Loucy (cell line): ENCODE data around the gene SLC31A1.
A peak's percentile ranks its signal among the peaks of the same experiment; 100 is the strongest.

Source experiments
- H2AFZ ChIP-seq: fragments of 200-600 bp; sonication (generic); 2 replicates; pipeline ENCODE4 v1.6.0; 2016; ENCODE audit warnings: antibody characterized with exemption, mild to moderate bottlenecking, low read length, moderate library complexity
- H3F3A ChIP-seq: fragments of 200-600 bp; 2 replicates; pipeline ENCODE4 v1.6.0; 2016; ENCODE audit warnings: antibody characterized with exemption, low read depth, mild to moderate bottlenecking
- H3K27me3 ChIP-seq: fragments of 200-600 bp; sonication (generic); 2 replicates; pipeline ENCODE4 v1.6.1; 2014; ENCODE audit warnings: low read length, mild to moderate bottlenecking; ENCODE audit not compliant: insufficient read depth, poor library complexity, severe bottlenecking
- H3K36me3 ChIP-seq: fragments of 200-600 bp; sonication (generic); 2 replicates; pipeline ENCODE4 v1.6.1; 2016; ENCODE audit warnings: low read length; ENCODE audit not compliant: insufficient read depth
- H3K4me1 ChIP-seq: fragments of 200-600 bp; sonication (generic); 2 replicates; pipeline ENCODE4 v1.5.1; 2014; ENCODE audit warnings: low read length, mild to moderate bottlenecking; ENCODE audit not compliant: insufficient read depth, poor library complexity, severe bottlenecking
- H3K4me2 ChIP-seq: fragments of 200-600 bp; sonication (generic); 2 replicates; pipeline ENCODE4 v1.6.0; 2014; ENCODE audit warnings: antibody characterized with exemption, low read length, low read depth, mild to moderate bottlenecking; ENCODE audit not compliant: poor library complexity, severe bottlenecking
- H3K4me3 ChIP-seq: fragments of 200-600 bp; sonication (generic); 2 replicates; pipeline ENCODE4 v1.5.1; 2014; ENCODE audit warnings: low read length, mild to moderate bottlenecking, mixed read lengths; ENCODE audit not compliant: poor library complexity, severe bottlenecking
- H3K79me2 ChIP-seq: fragments of 200-600 bp; sonication (generic); 2 replicates; pipeline ENCODE4 v1.6.1; 2014; ENCODE audit warnings: low read length; ENCODE audit not compliant: insufficient read depth
- H3K9ac ChIP-seq: fragments of 200-600 bp; sonication (generic); 2 replicates; pipeline ENCODE4 v1.6.0; 2014; ENCODE audit warnings: mild to moderate bottlenecking, low read depth, low read length, moderate library complexity; ENCODE audit not compliant: poor library complexity, severe bottlenecking
- H3K9me2 ChIP-seq: fragments of 200-600 bp; sonication (generic); replicated peaks from 2 replicates; pipeline ENCODE4 v1.6.1; 2016; ENCODE audit warnings: low read depth, low read length, mixed read lengths
- H3K9me3 ChIP-seq: fragments of 200-600 bp; sonication (generic); 2 replicates; pipeline ENCODE4 v1.6.1; 2014; ENCODE audit warnings: mild to moderate bottlenecking, antibody characterized with exemption, low read length, low read depth; ENCODE audit not compliant: insufficient read depth
- H4K20me1 ChIP-seq: fragments of 200-600 bp; sonication (generic); 2 replicates; pipeline ENCODE4 v1.6.0; 2014; ENCODE audit warnings: antibody characterized with exemption, low read length, mild to moderate bottlenecking; ENCODE audit not compliant: insufficient read depth, poor library complexity, severe bottlenecking
- EZH2phosphoT487 ChIP-seq: fragments of 200-600 bp; IDR thresholded peaks from 2 replicates; pipeline ENCODE4 v1.6.1; 2018; ENCODE audit warnings: antibody characterized with exemption, mild to moderate bottlenecking, moderate library complexity, borderline replicate concordance
- TF ChIP-seq, protein P1 (sequence below): fragments of 200-600 bp; sonication (generic); conservative IDR thresholded peaks from 2 replicates; pipeline ENCODE4 v1.5.1; 2014; ENCODE audit warnings: mild to moderate bottlenecking, antibody characterized with exemption, low read length

The SLC31A1 gene

DNA sequence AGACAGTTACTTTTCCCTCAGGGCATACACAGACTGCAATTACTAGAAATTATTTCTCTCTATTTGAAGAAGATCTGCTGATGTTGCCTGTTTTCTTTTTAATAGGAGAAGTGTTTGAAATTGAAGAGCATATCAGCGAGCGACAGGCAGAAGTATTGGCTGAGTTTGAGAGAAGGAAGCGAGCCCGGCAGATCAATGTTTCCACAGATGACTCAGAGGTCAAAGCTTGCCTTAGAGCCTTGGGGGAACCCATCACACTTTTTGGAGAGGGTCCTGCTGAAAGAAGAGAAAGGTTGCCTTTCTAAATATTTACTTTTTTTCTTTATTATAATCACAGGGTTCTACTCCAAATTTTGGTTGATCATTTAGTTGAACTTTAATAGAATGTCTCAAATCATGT lies 57.5 kb downstream of the SLC31A1 start:
- H3K9me2 ChIP-seq = no peaks in the 10 kb centered on the region
- peaks cover 59% of the 10 kb centered on the region for H3K79me2 ChIP-seq
- 0 out of 2 replicates have a peak, but pooled peaks cover 5% of the 10 kb centered on the region for H3F3A ChIP-seq
- H3K4me1 ChIP-seq = peaks cover 28% of the 10 kb centered on the region
- peak overlapping the region; percentile 85 for H3K4me2 ChIP-seq
- H2AFZ ChIP-seq = no peak overlapping the region
- no peaks in the 10 kb centered on the region for H3K9me3 ChIP-seq
- peaks cover 38% of the 10 kb centered on the region for H3K36me3 ChIP-seq
- no peak for TF ChIP-seq EZH2phosphoT487
- TF ChIP-seq, protein P1, sequence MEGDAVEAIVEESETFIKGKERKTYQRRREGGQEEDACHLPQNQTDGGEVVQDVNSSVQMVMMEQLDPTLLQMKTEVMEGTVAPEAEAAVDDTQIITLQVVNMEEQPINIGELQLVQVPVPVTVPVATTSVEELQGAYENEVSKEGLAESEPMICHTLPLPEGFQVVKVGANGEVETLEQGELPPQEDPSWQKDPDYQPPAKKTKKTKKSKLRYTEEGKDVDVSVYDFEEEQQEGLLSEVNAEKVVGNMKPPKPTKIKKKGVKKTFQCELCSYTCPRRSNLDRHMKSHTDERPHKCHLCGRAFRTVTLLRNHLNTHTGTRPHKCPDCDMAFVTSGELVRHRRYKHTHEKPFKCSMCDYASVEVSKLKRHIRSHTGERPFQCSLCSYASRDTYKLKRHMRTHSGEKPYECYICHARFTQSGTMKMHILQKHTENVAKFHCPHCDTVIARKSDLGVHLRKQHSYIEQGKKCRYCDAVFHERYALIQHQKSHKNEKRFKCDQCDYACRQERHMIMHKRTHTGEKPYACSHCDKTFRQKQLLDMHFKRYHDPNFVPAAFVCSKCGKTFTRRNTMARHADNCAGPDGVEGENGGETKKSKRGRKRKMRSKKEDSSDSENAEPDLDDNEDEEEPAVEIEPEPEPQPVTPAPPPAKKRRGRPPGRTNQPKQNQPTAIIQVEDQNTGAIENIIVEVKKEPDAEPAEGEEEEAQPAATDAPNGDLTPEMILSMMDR = no peak
- no peak overlapping the region for H3K4me3 ChIP-seq
- no peaks in the 10 kb centered on the region for H3K27me3 ChIP-seq
- peaks cover 41% of the 10 kb centered on the region for H4K20me1 ChIP-seq
- H3K9ac ChIP-seq = peak overlapping the region; percentile 34

DNA sequence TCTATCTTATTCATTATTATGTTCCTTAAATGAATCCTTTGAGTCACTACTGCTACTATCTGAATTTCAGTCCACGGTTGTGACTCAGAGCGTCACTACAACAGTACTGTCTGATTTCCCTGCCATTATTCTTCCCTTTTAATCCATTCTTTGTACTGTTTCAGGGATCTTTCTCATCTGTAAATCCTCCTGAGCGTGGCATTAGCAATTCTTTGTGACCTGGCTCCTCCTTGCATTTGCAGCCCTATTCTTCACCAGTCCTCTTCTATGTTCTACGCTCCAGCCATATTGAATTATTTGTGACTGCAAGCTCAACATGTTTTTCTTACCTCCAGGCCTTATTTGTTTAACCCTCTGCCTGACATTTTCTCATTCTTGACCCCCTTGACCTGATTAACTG lies 60.0 kb downstream of the SLC31A1 start:
- H3K4me3 ChIP-seq = no peak overlapping the region
- peaks cover 13% of the 10 kb centered on the region for H3K4me1 ChIP-seq
- H2AFZ ChIP-seq = no peak overlapping the region
- H3F3A ChIP-seq = no peaks in the 10 kb centered on the region
- no peaks in the 10 kb centered on the region for H3K9me3 ChIP-seq
- peaks cover 39% of the 10 kb centered on the region for H3K79me2 ChIP-seq
- no peaks in the 10 kb centered on the region for H3K27me3 ChIP-seq
- H3K36me3 ChIP-seq = peaks cover 58% of the 10 kb centered on the region
- no peak overlapping the region for H3K4me2 ChIP-seq
- peaks cover 28% of the 10 kb centered on the region for H4K20me1 ChIP-seq
- TF ChIP-seq, protein P1 = no peak
- no peak for TF ChIP-seq EZH2phosphoT487
- H3K9ac ChIP-seq = no peak overlapping the region
- no peaks in the 10 kb centered on the region for H3K9me2 ChIP-seq

DNA sequence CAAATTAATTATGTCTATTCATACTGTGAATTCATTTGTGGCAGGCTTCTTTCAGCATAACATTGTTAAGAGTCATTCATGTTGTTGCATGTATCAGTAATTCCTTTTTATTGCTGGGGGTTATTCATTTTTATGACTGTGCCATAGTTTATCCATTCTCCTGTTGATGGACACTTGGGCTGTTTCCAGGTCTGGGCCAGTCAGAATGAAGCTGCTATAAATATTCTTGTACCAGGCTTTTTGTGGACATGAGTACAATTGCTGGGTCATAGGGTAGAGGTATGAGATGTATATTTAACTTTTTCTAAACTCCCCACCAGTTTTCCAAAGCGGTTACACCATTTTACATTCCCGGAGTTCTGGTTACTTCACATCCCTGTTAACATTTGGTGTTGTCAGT lies 67.7 kb downstream of the SLC31A1 start:
- Histone ChIP-seq H4K20me1 (no peaks in the 10 kb centered on the region), H3K4me2 (no peak overlapping the region), H3K4me3 (no peak overlapping the region), H2AFZ (no peak overlapping the region), H3K27me3 (no peaks in the 10 kb centered on the region), H3K9ac (no peak overlapping the region), H3K79me2 (no peaks in the 10 kb centered on the region), H3K9me3 (no peaks in the 10 kb centered on the region), H3K9me2 (no peaks in the 10 kb centered on the region), H3F3A (no peaks in the 10 kb centered on the region; the same call in 1 of the 2 replicates), H3K4me1 (no peaks in the 10 kb centered on the region), H3K36me3 (peaks cover 92% of the 10 kb centered on the region; the same call in 1 of the 2 replicates)
- TF ChIP-seq, protein P1 = no peak
- no peak for TF ChIP-seq EZH2phosphoT487
